Activated effector memory CD4-positive, alpha-beta T cell treated with Interleukin-2 at 50 U/mL for 16 hours (primary cell): Measurements from ENCODE around the gene CPN1.

Experiments
- DNase-seq: peaks from one replicate; pipeline ENCODE4 v3.0.0-alpha.2; 2020

CPN1 gene

DNA sequence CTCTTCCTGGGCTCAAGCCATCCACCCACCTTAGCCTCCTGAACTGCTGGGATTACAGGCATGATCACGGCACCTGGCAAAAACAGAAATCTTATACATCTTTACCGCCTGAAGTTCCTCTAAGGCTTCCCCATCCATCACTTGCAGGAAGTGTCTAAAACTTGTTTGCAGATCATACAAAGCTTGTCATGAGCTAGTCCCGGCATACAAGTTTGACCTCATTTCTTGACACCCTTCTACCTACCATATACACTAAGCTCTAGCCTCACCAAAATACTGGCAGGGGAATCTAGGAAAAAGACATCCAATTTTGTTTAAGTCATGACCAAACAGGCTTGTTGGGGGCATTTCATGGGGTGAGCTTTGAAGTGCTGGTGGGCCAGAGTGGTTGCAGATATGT, 86.4 kb downstream of the CPN1 start:
- no peak for DNase-seq

DNA sequence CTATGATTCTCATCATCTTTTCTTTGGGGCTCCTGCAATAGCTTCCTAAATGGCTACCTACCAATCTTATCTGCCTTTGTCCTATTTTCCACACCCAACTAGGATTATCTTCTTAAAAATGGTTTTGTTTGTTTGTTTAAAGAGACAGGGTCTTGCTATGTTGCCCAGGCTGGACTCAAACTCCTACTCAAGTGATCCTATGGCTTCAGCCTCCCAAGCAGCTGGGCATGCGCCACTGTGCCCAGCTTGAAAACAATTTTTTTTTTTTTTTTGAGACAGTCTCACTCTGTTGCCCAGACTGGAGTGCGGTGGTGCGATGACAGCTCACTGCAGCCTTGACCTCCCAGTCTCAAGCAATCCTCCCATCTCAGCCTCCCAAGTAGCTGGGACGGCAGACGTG, 86.9 kb downstream of the CPN1 start:
- no peak for DNase-seq

- no peak for DNase-seq
Observed at GRCh38 chr10:99993701-99994689, 87.7 kb downstream of the CPN1 start.
